Peyer's patch (tissue), 4 donors: ENCODE data around the gene POP5.
"Not testable (repeated sequence)": the region's sequence is repeated elsewhere in the genome, so short reads cannot be mapped to it uniquely, and the experiment has no call there.

ENCODE experiments used
- POLR2A ChIP-seq, 2 donors: fragments of 450-650 bp; IDR thresholded peaks; one replicate each; pipeline ENCODE4 v1.5.1; 2017; ENCODE audit warnings: antibody characterized with exemption in 2 of 2, mild to moderate bottlenecking in 2 of 2, moderate library complexity in 2 of 2
- TF ChIP-seq, protein P1 (sequence below), 6 experiments: fragments of 450-650 bp in 4 of 6; fragments of 200-600 bp in 2 of 6; sonication (generic) in 1 of 6; IDR thresholded peaks; one replicate each; pipeline ENCODE4 v1.5.1; 2017 to 2019; ENCODE audit warnings: antibody characterized with exemption in 6 of 6, mild to moderate bottlenecking in 3 of 6, moderate library complexity in 1 of 6

DNA sequence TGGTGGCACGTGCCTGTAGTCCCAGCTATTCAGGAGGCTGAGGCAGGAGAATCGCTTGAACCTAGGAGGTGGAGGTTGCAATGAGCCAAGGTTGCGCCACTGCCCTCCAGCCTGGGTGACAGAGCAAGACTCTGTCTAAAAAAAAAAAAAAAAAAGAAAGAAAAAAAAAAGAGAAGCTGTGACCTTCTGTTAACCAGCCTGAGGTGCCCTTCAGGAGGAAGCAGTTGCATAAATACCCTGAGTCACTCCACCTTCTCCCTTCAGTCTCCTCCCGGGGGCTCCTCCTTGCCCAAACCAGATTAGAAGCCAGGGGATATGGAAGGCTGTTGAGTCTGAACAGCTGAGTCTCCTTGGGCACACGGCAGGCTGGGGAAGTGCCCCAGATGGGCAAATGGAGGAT lies 21.2 kb upstream of the POP5 start:
- TF ChIP-seq, protein P1, sequence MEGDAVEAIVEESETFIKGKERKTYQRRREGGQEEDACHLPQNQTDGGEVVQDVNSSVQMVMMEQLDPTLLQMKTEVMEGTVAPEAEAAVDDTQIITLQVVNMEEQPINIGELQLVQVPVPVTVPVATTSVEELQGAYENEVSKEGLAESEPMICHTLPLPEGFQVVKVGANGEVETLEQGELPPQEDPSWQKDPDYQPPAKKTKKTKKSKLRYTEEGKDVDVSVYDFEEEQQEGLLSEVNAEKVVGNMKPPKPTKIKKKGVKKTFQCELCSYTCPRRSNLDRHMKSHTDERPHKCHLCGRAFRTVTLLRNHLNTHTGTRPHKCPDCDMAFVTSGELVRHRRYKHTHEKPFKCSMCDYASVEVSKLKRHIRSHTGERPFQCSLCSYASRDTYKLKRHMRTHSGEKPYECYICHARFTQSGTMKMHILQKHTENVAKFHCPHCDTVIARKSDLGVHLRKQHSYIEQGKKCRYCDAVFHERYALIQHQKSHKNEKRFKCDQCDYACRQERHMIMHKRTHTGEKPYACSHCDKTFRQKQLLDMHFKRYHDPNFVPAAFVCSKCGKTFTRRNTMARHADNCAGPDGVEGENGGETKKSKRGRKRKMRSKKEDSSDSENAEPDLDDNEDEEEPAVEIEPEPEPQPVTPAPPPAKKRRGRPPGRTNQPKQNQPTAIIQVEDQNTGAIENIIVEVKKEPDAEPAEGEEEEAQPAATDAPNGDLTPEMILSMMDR (IDR thresholded peaks at IDR 0.05) = not testable (repeated sequence)
- TF ChIP-seq POLR2A (IDR thresholded peaks at IDR 0.05) = not testable (repeated sequence)
